HG03025 (cell line): ENCODE measurements around the gene PFKL.

Source experiments
- ATAC-seq: cut with Tn5 transposase; IDR thresholded peaks from one replicate; pipeline ENCODE4 v1.9.1; 2021; ENCODE audit warnings: mild to moderate bottlenecking, moderate library complexity; ENCODE audit not compliant: unreplicated experiment, low FRiP score

The PFKL gene

GRCh38 chr21:44325386-44326271, 25.8 kb downstream of the PFKL start:
- no peak for ATAC-seq

- no peak for ATAC-seq
These were observed 26.4 kb downstream of the PFKL start for GRCh38 chr21:44326272-44326647.

- ATAC-seq = no peak
These were observed 27.1 kb downstream of the PFKL start for GRCh38 chr21:44326716-44327602.

GRCh38 chr21:44327603-44327974, 27.7 kb downstream of the PFKL start:
- ATAC-seq = no peak

- no peak for ATAC-seq
These were observed 28.5 kb downstream of the PFKL start for GRCh38 chr21:44328242-44328895.

- ATAC-seq = no peak
These were observed 29.4 kb downstream of the PFKL start for GRCh38 chr21:44329086-44329889.

- ATAC-seq = no peak
These were observed 30.3 kb downstream of the PFKL start for GRCh38 chr21:44329971-44330681.

GRCh38 chr21:44330698-44331097, 30.8 kb downstream of the PFKL start:
- ATAC-seq = no peak

- ATAC-seq = no peak
These were observed 31.4 kb downstream of the PFKL start for GRCh38 chr21:44331209-44331608.

- no peak for ATAC-seq
These were observed 31.9 kb downstream of the PFKL start for GRCh38 chr21:44331650-44332307.

GRCh38 chr21:44332383-44332782, 32.5 kb downstream of the PFKL start:
- ATAC-seq = no peak

- no peak for ATAC-seq
These were observed 33.1 kb downstream of the PFKL start for GRCh38 chr21:44332965-44333364.

GRCh38 chr21:44333509-44334328, 33.9 kb downstream of the PFKL start:
- no peak for ATAC-seq

- ATAC-seq = no peak
These were observed 34.6 kb downstream of the PFKL start for GRCh38 chr21:44334329-44335030.

- ATAC-seq = no peak
These were observed 35.6 kb downstream of the PFKL start for GRCh38 chr21:44335266-44336059.

GRCh38 chr21:44337449-44337848, 37.6 kb downstream of the PFKL start:
- no peak for ATAC-seq
